H9 (cell line): ENCODE results near the gene KIAA0825. TPM values are rescaled to one million over a fixed set of nuclear protein-coding genes. Genes with fewer than 3 reads are reported as not detected.
"Not testable (repeated sequence)": the region's sequence is repeated elsewhere in the genome, so short reads cannot be mapped to it uniquely, and the experiment has no call there.

Source experiments
- DNase-seq: peaks from one replicate; pipeline ENCODE4 v3.0.0-alpha.2; 2017
- H2AFZ ChIP-seq: one replicate; pipeline ENCODE4 v1.6.1; 2013; ENCODE audit warnings: mild to moderate bottlenecking, low read length, control low read depth, moderate library complexity
- H2AK5ac ChIP-seq: 2 replicates; pipeline ENCODE4 v1.6.1; 2013; ENCODE audit warnings: low read length, control low read depth, mixed read lengths; ENCODE audit not compliant: insufficient read length
- H2BK120ac ChIP-seq: one replicate; pipeline ENCODE4 v1.6.1; 2013; ENCODE audit warnings: low read depth, mild to moderate bottlenecking, low read length, control low read depth, inconsistent platforms; ENCODE audit not compliant: poor library complexity, severe bottlenecking
- H2BK12ac ChIP-seq: 2 replicates; pipeline ENCODE4 v1.6.1; 2013; ENCODE audit warnings: low read length, control low read depth, mixed read lengths, low read depth; ENCODE audit not compliant: insufficient read length
- H2BK15ac ChIP-seq: 2 replicates; pipeline ENCODE4 v1.6.1; 2013; ENCODE audit warnings: low read depth, low read length, control low read depth
- H2BK20ac ChIP-seq: one replicate; pipeline ENCODE4 v1.6.1; 2013; ENCODE audit warnings: low read depth, mild to moderate bottlenecking, low read length, control low read depth, inconsistent platforms; ENCODE audit not compliant: poor library complexity, severe bottlenecking
- H2BK5ac ChIP-seq: 2 replicates; pipeline ENCODE4 v1.6.1; 2013; ENCODE audit warnings: low read length, control low read depth, mixed read lengths; ENCODE audit not compliant: insufficient read length
- H3K14ac ChIP-seq: 2 replicates; pipeline ENCODE4 v1.6.1; 2013; ENCODE audit warnings: low read length, control low read depth; ENCODE audit not compliant: insufficient read depth
- H3K18ac ChIP-seq: 2 replicates; pipeline ENCODE4 v1.6.1; 2013; ENCODE audit warnings: low read depth, mild to moderate bottlenecking, mixed read lengths, low read length, control low read depth; ENCODE audit not compliant: insufficient read length
- H3K23ac ChIP-seq: 2 replicates; pipeline ENCODE4 v1.6.1; 2013; ENCODE audit warnings: low read length, control low read depth, mixed read lengths, low read depth; ENCODE audit not compliant: insufficient read length
- H3K23me2 ChIP-seq: 2 replicates; pipeline ENCODE4 v1.6.1; 2013; ENCODE audit warnings: low read depth, mild to moderate bottlenecking, mixed read lengths, low read length, control low read depth; ENCODE audit not compliant: insufficient read length, poor library complexity, severe bottlenecking
- H3K27ac ChIP-seq: 2 replicates; pipeline ENCODE4 v1.5.1; 2013; ENCODE audit warnings: low read length, control low read depth, mixed read lengths, low read depth; ENCODE audit not compliant: insufficient read length
- H3K27me3 ChIP-seq: 2 replicates; pipeline ENCODE4 v1.6.1; 2013; ENCODE audit warnings: low read length, control low read depth, inconsistent platforms; ENCODE audit not compliant: insufficient read depth
- H3K4ac ChIP-seq: 2 replicates; pipeline ENCODE4 v1.6.1; 2013; ENCODE audit warnings: low read depth, mild to moderate bottlenecking, control low read depth, inconsistent platforms, low read length, moderate library complexity
- H3K4me1 ChIP-seq: 2 replicates; pipeline ENCODE4 v1.6.1; 2013; ENCODE audit warnings: low read length, control low read depth, inconsistent platforms; ENCODE audit not compliant: insufficient read depth
- H3K4me2 ChIP-seq: 2 replicates; pipeline ENCODE4 v1.6.1; 2013; ENCODE audit warnings: low read length, control low read depth, mixed read lengths; ENCODE audit not compliant: insufficient read length, insufficient read depth
- H3K56ac ChIP-seq: 2 replicates; pipeline ENCODE4 v1.6.1; 2013; ENCODE audit warnings: low read depth, mild to moderate bottlenecking, mixed read lengths, low read length, control low read depth; ENCODE audit not compliant: insufficient read length
- H3K79me1 ChIP-seq: 2 replicates; pipeline ENCODE4 v1.6.1; 2013; ENCODE audit warnings: low read depth, mild to moderate bottlenecking, moderate library complexity, low read length, control low read depth, inconsistent platforms; ENCODE audit not compliant: insufficient read depth, poor library complexity, severe bottlenecking
- H3K79me2 ChIP-seq: 2 replicates; pipeline ENCODE4 v1.6.1; 2013; ENCODE audit warnings: low read length, control low read depth, inconsistent platforms; ENCODE audit not compliant: insufficient read depth
- H3K9ac ChIP-seq: 2 replicates; pipeline ENCODE4 v1.6.1; 2013; ENCODE audit warnings: low read length, control low read depth, mixed read lengths; ENCODE audit not compliant: insufficient read length; ENCODE audit errors: extremely low read depth
- H3K9me3 ChIP-seq: one replicate; pipeline ENCODE4 v1.6.1; 2013; ENCODE audit warnings: low read depth, low read length, inconsistent platforms; ENCODE audit not compliant: control insufficient read depth
- H3T11ph ChIP-seq: one replicate; pipeline ENCODE4 v1.6.1; 2013; ENCODE audit warnings: mild to moderate bottlenecking, low read length, control low read depth, inconsistent platforms
- H4K20me1 ChIP-seq: one replicate; pipeline ENCODE4 v1.6.1; 2013; ENCODE audit not compliant: control insufficient read depth, insufficient read length, insufficient read depth
- H4K5ac ChIP-seq: 2 replicates; pipeline ENCODE4 v1.6.1; 2013; ENCODE audit warnings: low read depth, mild to moderate bottlenecking, mixed read lengths, low read length, control low read depth; ENCODE audit not compliant: insufficient read length
- H4K8ac ChIP-seq: replicated peaks from 2 replicates; pipeline ENCODE4 v1.6.1; 2013; ENCODE audit warnings: low read length, control low read depth, mixed read lengths, low read depth; ENCODE audit not compliant: insufficient read length
- H4K91ac ChIP-seq: 2 replicates; pipeline ENCODE4 v1.6.1; 2013; ENCODE audit warnings: low read depth, mild to moderate bottlenecking, moderate library complexity, mixed read lengths, low read length, control low read depth; ENCODE audit not compliant: insufficient read length
- H3K27ac Mint-ChIP-seq, 3 experiments: 2 replicates in 2 of 3; 3 replicates in 1 of 3; pipeline ENCODE4 v1.8.0; 2020 to 2021; ENCODE audit warnings: mixed read lengths in 3 of 3, mild to moderate bottlenecking in 1 of 3, moderate library complexity in 1 of 3
- H3K27me3 Mint-ChIP-seq: 2 replicates; pipeline ENCODE4 v1.8.0; 2021; ENCODE audit warnings: low read depth, mild to moderate bottlenecking, moderate library complexity, mixed read lengths
- H3K36me3 Mint-ChIP-seq, 3 experiments: 2 replicates in 2 of 3; 3 replicates in 1 of 3; pipeline ENCODE4 v1.8.0; 2020 to 2021; ENCODE audit warnings: low read depth in 3 of 3, mixed read lengths in 3 of 3; ENCODE audit not compliant: insufficient read depth in 1 of 3
- H3K4me1 Mint-ChIP-seq, 2 experiments: 2 replicates each; pipeline ENCODE4 v1.8.0; 2020; ENCODE audit warnings: mixed read lengths in 2 of 2
- H3K4me3 Mint-ChIP-seq, 2 experiments: 2 replicates in 1 of 2; 3 replicates in 1 of 2; pipeline ENCODE4 v1.8.0; 2020 to 2021; ENCODE audit warnings: mild to moderate bottlenecking in 2 of 2, mixed read lengths in 2 of 2, moderate library complexity in 1 of 2
- H3K9me3 Mint-ChIP-seq, 2 experiments: 2 replicates in 1 of 2; 3 replicates in 1 of 2; pipeline ENCODE4 v1.8.0; 2020; ENCODE audit warnings: mild to moderate bottlenecking in 2 of 2, mixed read lengths in 2 of 2, moderate library complexity in 1 of 2
- CTCF ChIP-seq: fragments of 200-600 bp; sonication (generic); conservative IDR thresholded peaks from 3 replicates; pipeline ENCODE4 v1.8.0; 2021; ENCODE audit warnings: antibody characterized with exemption, mild to moderate bottlenecking
- WGBS: extraction: QIAGEN DNeasy Blood & Tissue Kit; methylation state at CpG from one replicate; pipeline ENCODE4 v1.1.7; 2013; ENCODE audit warnings: missing lambda C conversion rate, low lambda C conversion rate, mixed read lengths; ENCODE audit not compliant: insufficient read length; ENCODE audit errors: extremely low coverage; 5-methylcytosine and 5-hydroxymethylcytosine counted together
- total RNA-seq: library from RNA; stranded (reverse); gene quantifications from 2 replicates; pipeline ENCODE4 v1.2.1, GENCODE V29; 2021

The KIAA0825 gene
- total RNA-seq, 1 experiment from 2014 or later: 1.8 TPM

GRCh38 chr5:94125107-94125506, 493.3 kb downstream of the KIAA0825 start:
- H3K9me3 ChIP-seq: no peaks in the 10 kb centered on the region
- H3K23me2 ChIP-seq: no peaks in the 10 kb centered on the region
- no peaks in the 10 kb centered on the region for H3K27me3 Mint-ChIP-seq
- peaks cover 0 to 16% (median 2%) of the 10 kb centered on the region in 3 experiments; a peak in 5 of 7 replicates for H3K36me3 Mint-ChIP-seq
- no peak overlapping the region for H3T11ph ChIP-seq
- H2AK5ac ChIP-seq: no peak overlapping the region
- no peaks in the 10 kb centered on the region for H3K79me2 ChIP-seq
- H3K4me1 ChIP-seq: no peaks in the 10 kb centered on the region
- H4K20me1 ChIP-seq: no peaks in the 10 kb centered on the region
- H3K79me1 ChIP-seq: no peaks in the 10 kb centered on the region
- no peak for DNase-seq
- H3K18ac ChIP-seq: no peak overlapping the region
- no peak overlapping the region for H4K5ac ChIP-seq
- no peak overlapping the region for H3K4me2 ChIP-seq
- no peak overlapping the region for H3K14ac ChIP-seq
- no peak overlapping the region for H2BK20ac ChIP-seq
- no peak overlapping the region for H3K9ac ChIP-seq
- no peak overlapping the region for H3K23ac ChIP-seq
- H2BK12ac ChIP-seq: no peak overlapping the region
- H3K4ac ChIP-seq: no peak overlapping the region
- no peaks in the 10 kb centered on the region for H3K4me1 Mint-ChIP-seq
- no peak overlapping the region for H3K27ac Mint-ChIP-seq
- no peak overlapping the region for H3K27ac ChIP-seq
- H2BK15ac ChIP-seq: no peak overlapping the region
- peaks cover 13 to 21% of the 10 kb centered on the region in 2 experiments for H3K9me3 Mint-ChIP-seq
- no peak overlapping the region for H2AFZ ChIP-seq
- no peaks in the 10 kb centered on the region for H3K27me3 ChIP-seq
- H3K4me3 Mint-ChIP-seq: no peak overlapping the region
- no peak overlapping the region for H4K8ac ChIP-seq
- no peak for TF ChIP-seq CTCF
- H2BK120ac ChIP-seq: no peak overlapping the region
- no CpG with 5 or more reads among the region's 2 CpGs for WGBS
- no peak overlapping the region for H2BK5ac ChIP-seq
- H4K91ac ChIP-seq: no peak overlapping the region
- no peak overlapping the region for H3K56ac ChIP-seq

- H3K4me3 Mint-ChIP-seq, H3K18ac ChIP-seq, H3K14ac ChIP-seq, H2BK15ac ChIP-seq, H4K5ac ChIP-seq, H3K9me3 ChIP-seq, H3K9ac ChIP-seq, H2BK120ac ChIP-seq, H3T11ph ChIP-seq, H3K79me1 ChIP-seq, H3K27me3 ChIP-seq, H3K4me2 ChIP-seq, H3K79me2 ChIP-seq, H2BK5ac ChIP-seq, DNase-seq, H4K91ac ChIP-seq, H3K27ac Mint-ChIP-seq, H2AK5ac ChIP-seq, H2AFZ ChIP-seq, H3K4ac ChIP-seq, H3K27ac ChIP-seq, H4K20me1 ChIP-seq, H2BK12ac ChIP-seq, H3K4me1 ChIP-seq, H4K8ac ChIP-seq, H3K4me1 Mint-ChIP-seq, H3K56ac ChIP-seq, H2BK20ac ChIP-seq, H3K23ac ChIP-seq, H3K23me2 ChIP-seq: not testable (repeated sequence)
- H3K36me3 Mint-ChIP-seq: peaks cover 11 to 22% (median 22%) of the 10 kb centered on the region in 3 experiments
- H3K9me3 Mint-ChIP-seq: peaks cover 28 to 29% of the 10 kb centered on the region in 2 experiments
- H3K27me3 Mint-ChIP-seq: peaks cover 29% of the 10 kb centered on the region
- no CpG with 5 or more reads among the region's 2 CpGs for WGBS
These were observed 502.1 kb downstream of the KIAA0825 start for GRCh38 chr5:94116317-94116716.
